NCI-H2227 (cell line): ENCODE measurements around the gene BMS1.
A peak's percentile ranks its signal among the peaks of the same experiment; 100 is the strongest.
"Not testable (repeated sequence)": the region's sequence is repeated elsewhere in the genome, so short reads cannot be mapped to it uniquely, and the experiment has no call there.

Source experiments
- DNase-seq: peaks from one replicate; lab custom pipeline; 2025; ENCODE audit not compliant: unreplicated experiment; lab: John Stamatoyannopoulos, UW

Gene BMS1

DNA sequence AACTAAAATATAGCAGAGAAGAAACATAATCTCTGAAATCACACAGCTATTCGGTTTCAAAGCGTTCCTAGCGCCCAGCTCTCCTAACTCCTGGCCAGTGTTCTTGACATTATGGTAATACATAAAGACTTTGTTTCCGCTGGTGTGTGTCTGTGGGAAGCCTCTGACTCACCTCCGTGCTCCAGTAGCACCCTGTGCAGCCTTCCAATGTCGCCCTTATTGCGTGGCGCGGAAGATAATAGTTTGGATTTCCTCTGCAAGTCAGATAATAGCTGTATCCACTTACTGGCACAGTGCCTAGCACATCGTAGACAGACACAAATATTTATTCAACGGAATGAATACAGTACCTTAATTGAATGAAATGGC, 570 bp downstream of the BMS1 start:
- DNase-seq, result peak; percentile 25

DNA sequence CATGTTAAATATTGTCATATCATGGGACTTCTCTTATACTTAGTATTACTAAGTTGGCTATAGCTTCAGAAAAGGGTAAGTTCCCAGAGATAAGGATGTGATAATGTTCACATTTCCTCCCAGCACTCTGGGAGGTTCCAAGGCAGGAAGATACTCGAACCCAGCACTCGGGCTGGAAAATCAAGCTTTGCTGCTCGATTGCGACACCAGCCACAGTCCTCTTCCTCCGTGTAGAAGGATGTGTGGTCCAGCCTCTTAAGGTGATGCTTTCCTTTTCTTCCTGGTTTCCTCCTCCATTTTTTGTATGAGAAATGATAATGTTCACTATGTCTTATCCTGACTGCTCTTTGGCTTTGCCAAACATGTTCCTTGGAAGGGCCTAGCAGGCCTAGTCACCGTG, 3.2 kb downstream of the BMS1 start:
- no peak for DNase-seq

DNA sequence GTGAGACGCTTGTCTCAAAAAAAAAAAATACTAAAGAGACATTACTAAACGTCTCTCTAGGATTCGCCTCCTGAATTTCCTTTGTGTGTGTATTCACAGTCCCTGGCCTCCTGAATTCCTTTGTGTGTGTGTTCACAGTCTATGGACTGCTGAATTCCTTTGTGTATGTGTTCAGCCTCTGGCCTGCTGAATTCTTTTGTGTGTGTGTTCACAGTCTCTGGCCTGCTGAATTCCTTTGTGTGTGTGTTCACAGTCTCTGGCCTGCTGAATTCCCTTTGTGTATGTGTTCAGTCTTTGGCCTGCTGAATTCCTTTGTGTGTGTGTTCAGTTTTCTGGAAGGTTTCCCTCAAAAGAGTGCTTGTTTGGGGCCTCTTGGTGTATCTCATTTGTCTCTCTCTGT, 8.2 kb downstream of the BMS1 start:
- DNase-seq, result no peak

DNA sequence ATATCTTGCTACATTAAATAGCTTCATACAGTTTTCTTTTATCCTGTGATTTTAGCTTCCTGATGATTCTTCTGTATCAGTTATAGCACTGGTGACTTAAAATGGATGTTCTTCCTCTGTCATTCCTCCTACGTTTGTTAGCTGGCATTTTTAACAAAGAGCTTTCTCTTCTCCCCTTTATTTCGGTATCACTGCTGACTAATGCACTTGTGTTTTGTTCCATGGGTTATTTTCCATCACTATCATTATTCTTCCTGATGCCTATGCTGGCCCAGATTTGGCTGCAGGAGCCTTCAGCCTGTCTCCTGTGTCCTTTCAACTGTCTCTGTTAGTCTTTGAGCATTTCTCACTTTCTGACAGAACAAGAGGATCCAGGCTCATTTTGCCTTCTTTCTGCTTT, 13.1 kb downstream of the BMS1 start:
- DNase-seq, result no peak

DNA sequence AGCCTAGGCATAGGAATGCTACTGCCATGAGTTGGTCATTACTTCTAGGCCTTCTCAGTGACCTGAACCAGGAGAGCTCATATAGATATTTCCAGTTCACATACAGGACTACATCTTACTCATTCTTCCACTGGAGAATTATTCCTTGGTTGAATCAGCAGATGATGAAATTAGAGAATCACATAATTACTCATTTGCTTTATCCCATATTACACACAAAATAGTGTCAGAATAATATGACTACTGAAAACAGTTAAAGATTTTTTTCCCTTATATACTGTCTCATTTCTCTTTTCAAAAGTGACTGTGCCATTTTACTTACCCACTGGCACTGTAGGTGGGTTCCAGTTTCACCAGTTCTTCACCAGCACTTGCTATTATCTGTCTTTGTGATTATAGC, 18.5 kb downstream of the BMS1 start:
- DNase-seq, result no peak

DNA sequence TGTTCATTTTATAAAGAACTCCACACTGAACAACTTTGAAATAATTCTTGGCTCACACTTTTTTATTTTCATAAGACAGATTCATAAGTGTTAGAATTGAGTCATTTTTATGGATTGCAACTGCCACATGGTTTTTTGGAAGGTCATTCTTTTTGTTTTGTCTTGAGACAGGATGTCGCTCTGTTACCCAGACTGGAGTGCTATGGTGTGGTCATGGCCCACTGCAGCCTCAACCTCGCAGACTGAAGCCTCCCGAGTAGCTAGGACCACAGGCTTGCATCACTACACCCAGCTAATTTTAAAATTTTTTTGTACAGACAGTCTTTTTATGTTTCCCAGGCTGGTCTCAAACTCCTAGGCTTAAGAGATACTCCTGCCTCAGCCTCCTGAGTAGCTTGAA, 20.3 kb downstream of the BMS1 start:
- no peak for DNase-seq

DNA sequence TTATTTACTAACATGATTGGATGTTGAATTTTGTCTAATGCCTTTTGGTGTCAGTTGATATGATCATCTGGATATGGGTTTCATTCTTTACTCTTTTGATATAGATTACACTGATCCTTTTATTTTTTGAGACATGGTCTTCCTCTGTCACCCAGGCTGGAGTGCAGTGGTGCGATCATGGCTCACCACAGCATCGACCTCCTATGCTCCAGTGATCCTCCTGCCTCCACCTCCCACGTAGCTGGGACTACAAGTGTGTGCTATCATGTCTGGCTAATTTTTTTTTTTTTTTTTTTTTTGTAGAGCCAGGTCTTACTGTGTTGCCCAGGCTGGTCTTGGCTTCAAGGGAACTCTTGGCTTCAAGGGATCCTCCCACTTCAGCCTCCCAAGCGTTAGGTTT, 27.1 kb downstream of the BMS1 start:
- DNase-seq, result no peak

DNA sequence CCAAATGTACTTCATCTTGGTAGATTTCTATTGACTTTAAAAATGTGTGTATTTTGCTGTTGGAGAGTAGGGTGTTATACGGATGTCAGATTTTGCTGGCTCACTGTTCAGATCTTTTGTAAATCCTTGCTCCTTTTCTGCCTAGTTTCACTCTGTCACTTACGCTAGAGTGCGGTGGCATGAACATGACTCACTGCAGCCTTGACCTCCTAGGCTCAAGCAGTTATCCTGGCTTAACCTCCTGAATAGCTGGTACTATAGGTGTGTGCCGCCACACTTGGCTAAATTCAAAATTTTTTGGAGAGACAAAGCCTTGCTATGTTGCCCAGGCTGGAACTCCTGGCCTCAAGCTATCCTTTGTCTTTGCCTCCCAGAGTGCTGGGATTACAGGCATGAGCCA, 29.4 kb downstream of the BMS1 start:
- DNase-seq, result no peak

DNA sequence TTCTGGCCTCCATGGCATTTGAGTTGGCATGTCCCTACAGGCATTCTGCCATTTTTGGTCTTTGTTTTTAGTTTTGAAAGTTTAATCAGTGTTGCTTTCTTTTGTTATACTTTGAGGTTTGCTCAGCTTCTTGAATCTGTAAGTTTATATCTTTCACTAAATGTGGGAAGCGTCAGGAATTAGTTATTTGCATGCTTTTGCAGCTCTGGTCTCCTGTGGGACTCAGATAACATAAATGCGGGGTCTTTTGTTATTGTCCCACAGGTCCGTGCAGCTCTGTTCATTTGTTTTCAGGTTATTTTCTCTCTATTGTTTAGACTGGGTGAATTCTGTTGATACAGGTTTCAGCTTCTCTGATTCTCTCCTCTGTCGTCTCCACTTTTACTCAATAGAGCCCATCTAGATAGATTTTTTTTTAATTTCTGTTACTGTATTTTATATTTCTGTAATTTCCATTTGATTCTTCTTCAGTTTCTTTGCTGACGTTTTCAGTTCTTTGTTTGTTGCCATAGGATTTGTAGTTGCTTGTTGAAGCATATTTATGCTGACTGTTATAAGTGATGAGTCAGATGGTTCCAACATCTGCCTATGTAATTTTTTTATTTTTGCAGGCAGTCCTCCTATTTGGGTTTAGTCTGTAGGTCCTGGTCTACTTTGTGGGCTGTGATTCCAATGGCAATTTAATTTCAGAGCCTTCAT, 31.5 kb downstream of the BMS1 start:
- not testable (repeated sequence) for DNase-seq

DNA sequence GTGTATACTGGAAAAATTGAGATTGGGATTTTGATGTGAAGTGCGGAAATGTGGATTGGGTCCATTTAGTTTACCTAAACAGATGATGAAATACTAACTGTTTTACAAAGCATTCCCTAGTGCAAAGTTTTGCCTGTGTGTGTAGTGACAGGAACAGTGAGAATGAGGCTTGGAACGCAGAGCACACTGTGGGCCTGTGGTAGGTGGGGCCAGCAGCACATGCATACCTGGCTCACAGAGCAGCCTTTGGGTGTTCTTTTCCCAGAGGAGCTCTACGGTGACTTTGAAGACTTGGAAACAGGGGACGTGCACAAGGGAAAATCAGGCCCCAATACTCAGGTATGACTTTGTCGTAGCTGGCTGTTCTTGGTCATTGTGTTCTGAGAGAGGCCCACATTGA, 33.7 kb downstream of the BMS1 start:
- DNase-seq, result not testable (repeated sequence)

DNA sequence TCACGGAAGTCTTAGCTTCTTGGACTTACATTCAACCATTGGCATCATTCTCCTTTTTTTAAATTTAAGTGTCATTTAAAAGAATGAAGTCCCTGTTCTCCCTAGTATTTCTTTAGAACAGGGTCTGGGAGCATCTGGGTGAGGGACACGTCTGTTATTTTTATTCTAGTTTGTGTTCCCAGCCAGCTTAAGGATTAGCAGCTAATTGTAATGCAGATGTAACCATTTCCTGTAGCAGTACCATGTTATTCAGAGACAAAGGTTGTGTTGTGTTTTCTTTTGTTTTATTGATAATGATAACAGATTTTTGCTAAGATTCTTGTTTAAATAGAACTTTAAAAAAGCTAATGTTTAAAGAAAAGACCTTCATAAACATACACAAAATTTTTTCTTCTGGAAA, 34.3 kb downstream of the BMS1 start:
- DNase-seq, result no peak

DNA sequence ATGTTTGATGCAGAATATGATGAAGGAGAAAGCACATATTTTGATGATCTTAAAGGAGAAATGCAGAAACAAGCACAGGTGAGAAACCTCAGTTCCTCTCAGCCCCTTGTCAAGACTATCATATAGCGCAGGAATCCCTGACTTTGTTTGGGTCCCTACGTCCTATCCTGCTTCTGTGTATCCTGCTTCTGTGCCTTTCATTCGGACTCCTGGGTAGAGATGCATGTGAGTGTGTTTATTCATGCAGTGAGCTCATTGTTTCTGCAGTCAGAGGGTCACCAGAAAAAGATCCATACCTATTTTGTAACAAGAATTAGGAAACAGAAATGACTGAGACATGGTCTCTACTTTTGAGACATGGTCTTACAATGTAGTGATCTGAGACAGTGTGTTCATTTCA, 34.8 kb downstream of the BMS1 start:
- DNase-seq, result not testable (repeated sequence)

DNA sequence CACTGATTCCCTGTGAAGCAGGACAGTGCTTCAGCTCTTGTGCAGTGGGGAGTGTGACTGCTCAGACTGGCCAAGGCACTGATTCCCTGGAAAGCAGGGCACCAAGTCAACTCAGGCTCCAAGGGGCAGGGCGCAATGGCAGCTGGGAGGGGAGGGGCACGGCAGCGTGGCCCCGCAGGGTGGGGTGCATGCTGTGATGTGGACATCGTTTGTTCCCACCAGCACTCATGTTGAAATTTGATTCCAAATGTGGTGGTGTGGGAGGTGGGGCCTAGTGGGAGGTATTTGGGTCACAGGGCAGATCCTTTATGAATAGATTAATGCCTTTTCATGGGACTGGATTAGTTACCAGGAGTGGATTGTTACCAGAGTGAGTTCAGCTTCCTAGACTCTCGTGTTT, 44.2 kb downstream of the BMS1 start:
- DNase-seq, result not testable (repeated sequence)

DNA sequence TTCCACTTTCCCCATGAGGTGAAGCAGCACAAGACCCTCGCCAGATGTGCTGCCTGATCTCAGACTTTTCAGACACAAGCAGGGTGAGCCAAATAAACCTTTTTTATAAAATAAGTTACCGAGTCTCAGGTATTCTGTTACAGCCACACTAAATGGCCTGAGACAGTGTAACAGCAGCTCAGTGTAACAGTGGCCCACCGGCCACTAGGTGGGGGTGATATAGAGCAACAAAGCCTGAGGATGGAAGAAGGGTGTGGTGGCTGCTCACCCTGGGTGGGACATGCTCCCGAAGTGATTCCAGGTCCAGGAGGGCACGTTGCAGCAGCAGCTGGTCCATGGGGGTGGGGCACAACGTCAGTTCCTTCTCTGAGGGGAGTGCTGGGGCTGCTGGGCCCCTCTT, 44.6 kb downstream of the BMS1 start:
- DNase-seq, result no peak

DNA sequence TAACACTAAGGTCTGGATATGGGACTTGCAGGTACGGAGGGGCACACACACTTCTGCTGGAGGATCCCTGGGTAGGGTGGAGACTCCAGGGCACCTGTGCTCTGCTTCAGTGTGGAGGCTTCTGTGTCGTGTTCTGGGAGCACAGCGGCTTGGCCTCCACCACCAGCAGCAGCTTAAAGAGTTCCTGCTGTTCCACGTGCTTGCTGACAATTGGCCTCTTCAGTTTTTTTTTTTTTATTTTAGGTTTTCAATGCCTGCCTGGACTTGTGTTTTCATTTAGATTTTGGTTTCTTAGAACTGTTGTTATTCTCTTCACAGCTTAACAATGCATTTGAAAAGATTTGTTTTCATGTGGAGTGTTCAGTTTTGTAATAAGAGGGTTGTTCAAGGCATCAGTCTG, 45.8 kb downstream of the BMS1 start:
- DNase-seq, result not testable (repeated sequence)

DNA sequence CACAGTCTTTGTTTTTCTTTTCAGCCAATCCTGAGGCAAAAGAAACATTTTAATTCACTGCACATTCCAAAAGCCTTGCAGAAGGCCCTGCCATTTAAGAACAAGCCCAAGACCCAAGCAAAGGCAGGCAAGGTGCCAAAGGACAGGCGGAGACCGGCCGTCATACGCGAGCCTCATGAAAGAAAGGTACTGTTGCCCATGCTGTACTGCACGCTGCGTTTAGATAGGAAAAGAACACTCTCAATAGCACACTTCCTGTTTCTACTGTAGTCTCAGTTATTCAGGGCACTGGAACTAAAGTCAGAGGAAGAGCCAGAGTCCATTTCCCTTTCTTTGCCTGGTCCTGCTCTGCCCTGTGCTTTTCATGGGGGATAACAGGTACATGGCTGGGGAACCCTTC, 47.6 kb downstream of the BMS1 start:
- DNase-seq, result no peak

DNA sequence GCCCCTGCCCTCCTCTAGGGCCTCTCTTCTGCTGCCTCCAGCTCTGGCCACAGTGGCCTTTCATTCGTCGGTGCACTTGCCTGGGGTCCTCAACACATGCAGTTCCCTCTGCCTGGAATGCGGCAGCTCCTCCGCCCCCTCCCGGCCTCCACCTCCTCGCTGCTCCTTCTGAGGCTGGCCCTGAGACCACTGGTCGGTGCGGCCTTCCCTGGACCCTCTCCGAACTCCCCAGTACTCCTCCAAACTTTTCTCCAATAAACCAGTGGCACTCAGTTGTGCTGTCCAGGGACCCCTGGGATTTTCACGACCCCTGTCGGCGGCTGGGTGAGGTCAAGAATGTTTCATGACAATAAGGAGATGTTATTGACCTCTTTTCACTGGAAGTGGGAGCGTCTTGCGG, 53.5 kb downstream of the BMS1 start:
- DNase-seq, result no peak

DNA sequence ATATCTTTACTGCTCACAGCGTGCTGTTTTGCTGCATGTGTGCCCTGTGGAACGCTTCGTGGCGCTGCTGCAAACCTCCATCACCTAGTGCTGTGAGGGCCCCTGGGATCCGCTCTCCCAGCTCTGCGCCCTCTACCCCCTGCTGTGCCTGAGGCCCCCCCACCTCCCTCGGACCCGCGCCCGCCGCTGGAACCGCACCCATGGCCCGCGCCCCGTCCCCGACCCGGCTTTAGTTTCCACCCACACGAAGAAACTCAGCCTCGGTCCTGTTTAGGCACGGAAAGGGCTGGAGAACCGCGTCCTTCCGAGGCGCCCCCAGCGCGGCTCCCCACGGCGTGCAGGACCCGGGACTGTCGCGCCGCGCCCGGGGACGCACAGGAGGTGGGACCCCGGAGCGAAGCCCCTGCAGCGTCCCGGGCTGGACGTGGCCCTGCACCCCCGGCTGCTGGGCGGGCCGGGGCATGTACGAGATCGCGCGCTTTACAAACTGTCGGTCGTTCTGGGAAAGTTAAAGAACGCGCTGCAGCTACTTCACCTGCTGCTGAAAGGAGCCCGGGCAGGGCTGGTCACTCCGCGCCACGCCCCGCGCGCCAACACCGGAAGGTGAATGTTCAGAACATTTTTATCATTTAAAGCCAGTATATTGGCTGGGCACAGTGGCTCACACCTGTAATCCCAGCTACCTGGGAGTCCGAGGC, 54.3 kb downstream of the BMS1 start:
- DNase-seq, result no peak

DNA sequence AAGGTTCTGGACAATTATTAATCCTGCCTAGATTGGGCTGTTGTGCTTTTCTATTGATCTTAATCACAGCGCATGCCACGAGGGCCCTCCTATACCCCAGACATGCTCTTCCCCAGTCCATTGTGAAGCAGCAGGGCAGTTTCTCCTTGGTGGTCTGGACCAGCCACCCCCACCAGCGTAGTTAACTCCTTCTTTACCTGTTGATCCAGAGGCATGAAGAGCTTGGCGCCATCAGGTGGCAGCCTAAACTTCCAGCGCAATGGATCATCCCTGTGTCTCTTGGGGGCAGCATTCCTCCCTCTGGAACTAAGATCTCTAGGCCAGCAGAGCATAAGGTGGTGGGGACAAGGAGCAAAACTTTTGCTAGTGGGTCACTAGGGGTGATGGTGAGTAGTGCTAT, 62.2 kb downstream of the BMS1 start:
- DNase-seq, result not testable (repeated sequence)

DNA sequence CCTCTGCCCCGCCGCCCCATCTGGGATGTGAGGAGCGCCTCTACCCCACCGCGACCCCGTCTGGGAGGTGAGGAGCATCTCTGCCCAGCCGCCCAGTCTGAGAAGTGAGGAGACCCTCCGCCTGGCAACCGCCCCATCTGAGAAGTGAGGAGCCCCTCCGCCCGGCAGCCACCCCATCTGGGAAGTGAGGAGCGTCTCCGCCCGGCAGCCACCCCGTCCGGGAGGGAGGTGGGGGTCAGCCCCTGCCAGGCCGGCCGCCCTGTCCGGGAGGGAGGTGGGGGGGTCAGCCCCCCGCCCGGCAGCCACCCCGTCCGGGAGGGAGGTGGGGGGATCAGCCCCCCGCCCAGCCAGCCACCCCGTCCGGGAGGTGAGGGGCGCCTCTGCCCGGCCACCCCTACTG, 64.7 kb downstream of the BMS1 start:
- not testable (repeated sequence) for DNase-seq

DNA sequence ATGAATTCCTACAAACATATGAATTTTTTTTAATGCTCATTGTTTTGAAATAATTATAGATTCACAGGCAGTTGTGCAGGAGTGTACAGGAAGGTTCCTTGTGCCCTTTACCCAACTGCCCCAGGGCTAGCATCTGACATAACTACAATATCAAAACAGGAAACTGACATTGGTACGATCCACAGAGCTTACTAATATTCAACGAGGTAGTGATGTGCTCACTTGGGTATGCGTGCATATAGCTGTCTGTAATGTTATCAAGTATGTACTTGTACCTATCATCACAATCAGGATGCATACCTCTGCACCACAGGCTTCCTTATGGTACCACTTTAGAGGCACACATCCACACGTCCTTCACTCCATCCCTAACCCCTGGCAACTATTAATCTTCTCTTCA, 68.3 kb downstream of the BMS1 start:
- no peak for DNase-seq

DNA sequence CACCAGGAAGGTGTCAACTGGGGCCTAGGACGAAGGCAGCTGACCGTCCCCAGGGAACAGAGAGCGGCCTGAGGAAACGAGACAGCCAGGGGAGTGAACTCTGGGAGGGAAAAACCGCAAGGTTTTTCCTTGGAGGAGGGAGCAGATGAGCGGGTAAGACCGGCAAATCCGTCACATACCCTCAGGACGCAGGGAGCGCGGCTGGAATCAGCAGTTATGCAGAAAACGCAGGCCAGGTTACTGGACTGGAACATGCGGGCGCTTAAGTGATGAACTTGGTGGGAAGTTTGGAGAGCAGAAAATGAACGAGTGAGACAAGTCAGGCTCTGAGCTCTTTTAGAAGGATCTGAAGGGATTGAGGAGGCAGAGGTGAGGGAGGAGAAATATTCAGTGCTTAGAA, 76.7 kb downstream of the BMS1 start:
- DNase-seq, result no peak

DNA sequence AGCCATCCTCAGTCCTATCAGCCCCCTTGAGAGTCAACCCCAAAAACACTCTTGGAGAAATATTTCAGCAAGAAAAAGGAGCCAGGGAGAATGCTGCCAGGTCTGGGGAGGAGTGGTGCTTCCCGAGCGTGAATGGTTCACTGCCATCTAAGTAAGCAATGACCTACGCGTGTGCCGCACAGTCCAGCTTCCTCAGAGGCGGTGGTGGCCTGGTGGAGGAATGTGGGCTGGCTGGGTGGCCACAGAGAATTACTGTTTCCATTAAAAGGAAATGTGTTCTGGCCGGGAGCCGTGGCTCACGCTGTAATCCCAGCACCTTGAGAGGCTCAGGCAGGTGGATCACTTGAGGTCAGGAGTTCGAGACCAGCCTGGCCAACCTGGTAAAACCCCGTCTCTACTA, 77.4 kb downstream of the BMS1 start:
- not testable (repeated sequence) for DNase-seq
